ENCODE measurements around the gene IGFBP7. TPM values are rescaled to one million over a fixed set of nuclear protein-coding genes. Genes with fewer than 3 reads are reported as not detected.
"Not testable (repeated sequence)": the region's sequence is repeated elsewhere in the genome, so short reads cannot be mapped to it uniquely, and the experiment has no call there.

Gene IGFBP7
- total RNA-seq, 1 donor from 2014 or later: 4,753 TPM

GRCh38 chr4:57074744-57075143 is 35.4 kb downstream of the IGFBP7 start:
- DNase-seq (ENCODE audit: low read depth): peak; percentile 82

GRCh38 chr4:57073559-57073958 is 36.6 kb downstream of the IGFBP7 start:
- DNase-seq (ENCODE audit: low read depth): no peak

GRCh38 chr4:57071326-57071725 is 38.9 kb downstream of the IGFBP7 start:
- peak; percentile 79 for DNase-seq (ENCODE audit: low read depth)

- DNase-seq (ENCODE audit: low read depth): no peak
These were observed 39.7 kb downstream of the IGFBP7 start for GRCh38 chr4:57070461-57070860.

- no peak for DNase-seq (ENCODE audit: low read depth)
These were observed 41.8 kb downstream of the IGFBP7 start for GRCh38 chr4:57068237-57068981.

GRCh38 chr4:57065730-57066482 is 44.3 kb downstream of the IGFBP7 start:
- no peak for DNase-seq (ENCODE audit: low read depth)

GRCh38 chr4:57064811-57065711 is 45.1 kb downstream of the IGFBP7 start:
- DNase-seq (ENCODE audit: low read depth): peak; percentile 76

- no peak for DNase-seq (ENCODE audit: low read depth)
These were observed 46.1 kb downstream of the IGFBP7 start for GRCh38 chr4:57064120-57064519.

- peak; percentile 72 for DNase-seq (ENCODE audit: low read depth)
These were observed 46.7 kb downstream of the IGFBP7 start for GRCh38 chr4:57063518-57063917.

GRCh38 chr4:57061395-57061794 is 48.8 kb downstream of the IGFBP7 start:
- DNase-seq (ENCODE audit: low read depth): peak; percentile 78

GRCh38 chr4:57060717-57061067 is 49.5 kb downstream of the IGFBP7 start:
- DNase-seq (ENCODE audit: low read depth): not testable (repeated sequence)

- peak; percentile 76 for DNase-seq (ENCODE audit: low read depth)
These were observed 50.1 kb downstream of the IGFBP7 start for GRCh38 chr4:57059890-57060716.

- no peak for DNase-seq (ENCODE audit: low read depth)
These were observed 54.3 kb downstream of the IGFBP7 start for GRCh38 chr4:57055886-57056285.

GRCh38 chr4:57053508-57053907 is 56.7 kb downstream of the IGFBP7 start:
- peak; percentile 80 for DNase-seq (ENCODE audit: low read depth)

GRCh38 chr4:57051524-57051923 is 58.7 kb downstream of the IGFBP7 start:
- DNase-seq (ENCODE audit: low read depth): peak; percentile 69

- DNase-seq (ENCODE audit: low read depth): no peak
These were observed 59.1 kb downstream of the IGFBP7 start for GRCh38 chr4:57051095-57051494.

GRCh38 chr4:57048590-57049304 is 61.4 kb downstream of the IGFBP7 start:
- peak; percentile 69 for DNase-seq (ENCODE audit: low read depth)

GRCh38 chr4:57047046-57047445 is 63.1 kb downstream of the IGFBP7 start:
- not testable (repeated sequence) for DNase-seq (ENCODE audit: low read depth)

GRCh38 chr4:57044996-57045395 is 65.2 kb downstream of the IGFBP7 start:
- DNase-seq (ENCODE audit: low read depth): peak; percentile 70

GRCh38 chr4:57044279-57044678 is 65.9 kb downstream of the IGFBP7 start:
- no peak for DNase-seq (ENCODE audit: low read depth)

Measured in renal cortical epithelial cell (primary cell).